NCI-H2171 (cell line): Measurements from ENCODE around the gene FREY1.
A peak's percentile ranks its signal among the peaks of the same experiment; 100 is the strongest.
"Not testable (repeated sequence)": the region's sequence is repeated elsewhere in the genome, so short reads cannot be mapped to it uniquely, and the experiment has no call there.

Experiments
- DNase-seq: peaks from one replicate; lab custom pipeline; 2025; lab: John Stamatoyannopoulos, UW

Gene FREY1

DNA sequence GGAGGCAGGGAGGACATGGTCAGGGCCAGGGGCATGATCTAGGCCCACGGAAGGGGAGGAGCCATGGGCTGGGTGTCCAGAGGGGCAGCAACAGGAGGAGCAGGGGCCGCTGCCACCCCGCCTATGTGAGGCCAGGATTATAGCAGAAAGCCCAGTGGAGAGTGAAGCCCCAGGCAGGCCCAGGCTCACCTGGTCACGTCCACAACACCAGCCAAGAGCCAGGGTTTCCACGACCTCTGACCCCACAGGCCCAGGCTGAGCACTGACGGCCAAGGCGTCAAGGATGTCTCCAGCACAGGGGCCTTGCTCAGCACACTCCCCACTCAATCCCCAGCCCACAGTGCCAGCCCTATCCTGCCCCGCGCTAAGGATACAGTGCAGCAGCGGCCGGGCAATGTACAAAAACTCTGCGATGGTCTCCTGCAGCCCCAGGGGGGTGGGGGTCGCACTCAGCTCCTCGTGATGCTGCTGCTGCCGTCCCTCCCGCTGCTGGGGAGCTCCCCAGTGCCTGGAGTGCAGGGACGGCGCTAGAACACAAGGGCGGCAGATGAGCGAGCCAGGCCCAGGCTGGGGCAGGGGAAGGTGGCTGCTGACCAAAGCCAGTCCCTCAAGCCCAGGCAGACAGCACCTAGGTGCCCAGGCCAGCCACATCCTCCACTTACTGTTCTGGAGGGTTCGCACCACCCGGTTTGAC, 7.0 kb upstream of the FREY1 start:
- no peak for DNase-seq

GRCh38 chr11:45913514-45913913, 6.4 kb upstream of the FREY1 start:
- DNase-seq, result no peak

DNA sequence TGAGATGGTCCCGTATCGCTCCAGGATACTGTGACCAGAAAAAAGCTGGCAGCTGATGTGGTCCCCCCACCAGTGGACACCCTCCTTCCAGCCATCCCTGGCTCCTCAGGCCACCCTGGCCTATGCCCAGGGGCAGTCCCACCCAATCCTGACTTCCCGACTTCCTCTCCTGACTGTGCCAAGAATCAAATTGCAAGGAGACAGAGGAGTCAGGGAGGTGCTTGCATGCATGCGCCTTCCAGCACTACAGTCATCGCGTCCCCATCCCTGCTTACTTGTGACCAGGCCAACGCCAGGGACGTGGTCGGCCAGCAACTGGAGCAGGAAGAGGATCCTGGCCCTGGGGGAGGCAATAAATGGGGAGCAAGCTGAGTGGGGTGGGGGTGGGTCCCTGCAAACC, 3.6 kb upstream of the FREY1 start:
- no peak for DNase-seq

DNA sequence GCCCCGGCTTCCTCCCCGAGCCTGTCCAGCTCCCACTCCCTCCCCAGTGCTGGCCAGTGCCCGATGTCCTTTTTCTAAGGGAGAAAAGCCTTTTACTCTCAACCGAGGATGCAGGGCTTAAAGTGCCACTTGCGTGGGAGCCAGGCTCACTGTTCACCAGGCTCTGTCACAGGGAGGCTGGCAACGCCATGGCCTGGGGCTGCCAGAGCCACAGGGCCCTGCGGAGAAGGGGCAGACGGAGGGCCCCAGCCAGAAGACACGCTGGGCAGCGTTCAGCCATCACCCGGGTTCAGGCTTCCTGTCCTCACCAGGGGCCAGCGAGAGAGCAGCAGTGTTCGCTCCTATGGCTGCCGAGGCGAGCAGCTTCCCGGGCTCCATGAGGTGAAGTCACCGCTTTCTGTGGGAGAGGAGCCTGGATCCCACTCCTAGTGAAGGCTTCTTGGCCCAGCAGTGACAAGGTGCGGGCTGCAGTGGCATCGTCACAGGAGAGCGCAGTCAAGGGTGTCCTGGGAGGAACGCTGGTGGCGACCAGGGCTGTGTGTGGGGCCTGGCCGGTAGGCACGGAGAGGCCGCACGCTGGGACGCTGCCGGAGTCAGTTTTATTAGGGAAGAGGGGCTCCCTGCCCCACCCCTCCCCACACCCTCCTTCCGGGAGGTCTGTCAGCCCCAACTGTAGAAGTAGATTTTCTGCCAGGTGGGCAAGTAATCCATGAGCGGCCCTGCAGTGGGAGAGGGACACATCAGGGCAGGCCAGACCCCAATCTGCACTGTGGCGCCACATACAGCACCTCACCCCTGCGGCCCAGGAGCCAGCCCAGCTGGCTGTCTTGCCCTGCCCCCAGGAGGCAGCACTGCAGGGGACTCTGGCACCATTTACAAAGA, 2.8 kb upstream of the FREY1 start:
- DNase-seq, result no peak

DNA sequence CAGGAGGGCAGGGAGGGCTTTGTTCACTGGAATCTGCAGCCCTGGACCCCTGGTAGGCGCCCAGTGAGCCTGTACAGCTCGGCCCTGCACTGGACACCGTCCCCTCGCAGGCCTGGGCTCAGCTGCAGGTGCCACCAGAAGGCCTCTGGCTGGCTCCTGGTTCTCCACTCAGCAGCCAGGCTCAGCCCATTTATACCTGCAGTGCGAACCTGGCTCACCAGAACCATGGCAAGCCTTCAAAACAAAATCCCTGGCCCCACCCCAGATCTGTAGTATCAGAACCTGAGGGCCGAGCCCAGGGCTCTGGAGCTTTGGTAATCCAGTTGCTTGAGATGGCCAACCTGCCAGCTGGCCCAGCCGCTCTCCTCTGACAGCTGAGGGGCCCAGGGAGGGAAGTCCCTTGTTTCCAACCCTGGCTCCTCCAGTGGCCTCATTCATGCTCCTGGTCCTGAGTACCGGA, 870 bp upstream of the FREY1 start:
- no peak for DNase-seq

GRCh38 chr11:45906096-45906682, 882 bp downstream of the FREY1 start:
- no peak for DNase-seq

GRCh38 chr11:45905576-45905975, 1.5 kb downstream of the FREY1 start:
- not testable (repeated sequence) for DNase-seq

- DNase-seq, result no peak
Observed at GRCh38 chr11:45905095-45905494, 2.0 kb downstream of the FREY1 start.

DNA sequence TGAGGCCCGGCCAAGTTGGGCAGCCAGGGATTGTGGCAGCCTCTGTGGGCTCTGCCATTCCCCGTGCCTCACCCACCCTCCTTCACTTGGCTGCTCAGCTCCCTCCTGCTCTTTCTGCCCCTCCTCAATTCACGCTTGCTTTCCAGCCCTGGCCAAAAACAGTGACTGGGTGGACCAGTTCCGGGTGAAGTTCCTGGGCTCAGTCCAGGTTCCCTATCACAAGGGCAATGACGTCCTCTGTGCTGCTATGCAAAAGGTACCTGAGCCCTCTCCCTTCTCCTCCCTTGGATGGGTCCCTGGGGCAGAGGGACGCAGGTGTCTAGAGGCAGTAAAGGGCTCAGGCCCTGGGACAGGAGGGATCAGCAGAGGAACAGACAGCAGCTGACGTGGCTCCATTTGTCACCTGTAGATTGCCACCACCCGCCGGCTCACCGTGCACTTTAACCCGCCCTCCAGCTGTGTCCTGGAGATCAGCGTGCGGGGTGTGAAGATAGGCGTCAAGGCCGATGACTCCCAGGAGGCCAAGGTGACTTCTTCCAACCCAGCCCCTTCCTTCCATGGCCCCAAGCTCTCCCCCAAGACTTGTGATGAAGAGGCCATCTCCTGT, 2.7 kb downstream of the FREY1 start:
- no peak for DNase-seq

- DNase-seq, result no peak
Observed at GRCh38 chr11:45902452-45903380, 4.4 kb downstream of the FREY1 start.

DNA sequence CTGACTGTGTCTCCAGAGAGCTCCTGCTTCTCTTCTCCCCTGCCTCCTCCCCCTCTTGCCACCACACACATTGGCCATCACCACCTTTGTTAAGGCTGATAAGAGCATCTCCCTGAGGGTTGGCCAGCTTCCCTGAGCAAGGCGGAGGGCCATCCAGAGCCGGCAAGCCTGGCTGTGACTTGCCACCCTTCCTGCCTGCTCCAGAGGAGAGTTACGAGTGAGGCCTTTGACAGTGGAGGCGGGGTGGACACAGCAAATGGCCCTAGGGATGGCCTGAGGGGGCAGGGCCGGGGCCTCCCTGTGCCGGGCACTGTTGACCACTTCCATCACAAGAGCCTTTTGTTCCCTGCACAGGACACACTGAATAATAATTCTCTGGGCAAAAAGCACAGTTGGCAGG, 5.4 kb downstream of the FREY1 start:
- DNase-seq, result no peak

GRCh38 chr11:45900916-45901617, 6.0 kb downstream of the FREY1 start:
- DNase-seq, result no peak

DNA sequence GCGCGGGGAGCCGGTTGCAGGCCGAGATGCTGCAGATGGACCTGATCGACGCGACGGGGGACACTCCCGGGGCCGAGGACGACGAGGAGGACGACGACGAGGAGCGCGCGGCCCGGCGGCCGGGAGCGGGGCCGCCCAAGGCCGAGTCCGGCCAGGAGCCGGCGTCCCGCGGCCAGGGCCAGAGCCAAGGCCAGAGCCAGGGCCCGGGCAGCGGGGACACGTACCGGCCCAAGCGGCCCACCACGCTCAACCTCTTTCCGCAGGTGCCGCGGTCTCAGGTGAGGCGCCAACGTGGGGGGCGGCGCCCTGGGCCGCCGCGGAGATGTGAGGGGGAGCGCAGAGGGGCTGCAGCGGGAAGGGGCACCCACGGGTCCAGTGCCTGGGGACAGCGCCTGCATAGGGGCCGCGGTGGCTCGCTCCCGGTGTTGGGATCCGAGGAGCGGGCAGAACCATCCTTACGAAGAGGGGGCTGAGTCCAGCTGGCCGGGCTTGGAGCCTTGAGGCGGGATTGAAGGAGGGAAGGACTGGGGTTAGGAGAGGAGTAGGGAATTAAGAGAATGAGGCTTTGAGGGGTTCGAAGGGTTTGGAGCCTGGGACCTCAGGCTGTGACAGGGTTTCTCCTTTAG, 6.8 kb downstream of the FREY1 start:
- DNase-seq, result not testable (repeated sequence)

DNA sequence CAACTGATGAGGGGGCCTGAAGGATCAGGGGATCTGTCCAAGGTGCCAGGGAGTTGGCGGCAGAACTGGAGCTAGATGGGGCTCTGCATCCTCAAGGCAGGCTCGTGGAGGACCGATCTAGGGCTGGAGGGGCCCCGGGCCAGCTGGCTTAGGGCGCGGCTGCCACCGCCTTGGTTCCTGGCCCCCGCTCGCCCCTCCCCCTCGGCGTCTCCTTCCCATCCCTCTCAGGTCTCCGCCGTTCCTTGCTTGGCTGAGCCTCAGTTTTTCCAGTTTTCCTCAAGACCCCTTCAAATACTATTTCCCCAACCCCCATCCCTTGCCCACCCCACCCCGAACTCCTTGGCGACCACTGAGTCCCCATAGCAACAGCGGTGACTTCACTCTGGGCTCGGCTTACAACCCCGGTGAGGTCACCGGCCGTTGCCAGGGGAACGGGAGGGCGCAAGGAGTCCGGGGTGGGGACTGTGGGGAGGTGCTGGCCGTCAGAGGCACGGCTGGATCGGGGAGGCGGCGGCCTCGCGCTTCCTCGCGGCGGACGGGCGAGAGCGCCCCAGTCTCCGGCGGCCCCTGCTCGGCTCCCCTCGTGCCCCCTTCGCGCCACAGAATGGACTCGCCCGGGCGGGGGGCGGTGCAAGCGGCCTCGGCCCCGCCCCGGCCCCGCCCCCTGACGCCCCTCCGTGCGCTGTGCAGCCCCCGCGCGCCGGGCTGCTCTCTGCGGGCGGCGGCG, 7.5 kb downstream of the FREY1 start:
- DNase-seq, result peak; percentile 87

DNA sequence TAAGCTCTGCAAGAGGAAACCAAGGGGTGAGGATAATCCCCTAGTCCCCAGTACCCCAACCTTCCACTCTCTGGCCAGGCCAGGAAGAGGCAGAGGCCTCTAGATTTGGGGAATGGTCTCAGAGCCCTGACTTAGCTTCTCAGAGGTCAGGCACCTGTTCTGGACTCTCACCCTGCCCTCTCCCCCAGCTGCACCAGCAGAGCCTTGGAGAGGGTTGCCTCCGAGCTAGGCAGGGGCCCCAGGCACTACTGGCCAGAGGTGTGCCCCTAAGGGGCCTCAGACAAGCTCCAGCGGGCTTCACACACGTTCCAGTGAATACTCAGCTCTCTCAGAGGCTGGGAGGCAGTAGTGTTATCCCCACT, 8.0 kb downstream of the FREY1 start:
- no peak for DNase-seq

- DNase-seq, result no peak
Observed at GRCh38 chr11:45897556-45897955, 9.5 kb downstream of the FREY1 start.

GRCh38 chr11:45896422-45896984, 10.6 kb downstream of the FREY1 start:
- peak; percentile 68 for DNase-seq

DNA sequence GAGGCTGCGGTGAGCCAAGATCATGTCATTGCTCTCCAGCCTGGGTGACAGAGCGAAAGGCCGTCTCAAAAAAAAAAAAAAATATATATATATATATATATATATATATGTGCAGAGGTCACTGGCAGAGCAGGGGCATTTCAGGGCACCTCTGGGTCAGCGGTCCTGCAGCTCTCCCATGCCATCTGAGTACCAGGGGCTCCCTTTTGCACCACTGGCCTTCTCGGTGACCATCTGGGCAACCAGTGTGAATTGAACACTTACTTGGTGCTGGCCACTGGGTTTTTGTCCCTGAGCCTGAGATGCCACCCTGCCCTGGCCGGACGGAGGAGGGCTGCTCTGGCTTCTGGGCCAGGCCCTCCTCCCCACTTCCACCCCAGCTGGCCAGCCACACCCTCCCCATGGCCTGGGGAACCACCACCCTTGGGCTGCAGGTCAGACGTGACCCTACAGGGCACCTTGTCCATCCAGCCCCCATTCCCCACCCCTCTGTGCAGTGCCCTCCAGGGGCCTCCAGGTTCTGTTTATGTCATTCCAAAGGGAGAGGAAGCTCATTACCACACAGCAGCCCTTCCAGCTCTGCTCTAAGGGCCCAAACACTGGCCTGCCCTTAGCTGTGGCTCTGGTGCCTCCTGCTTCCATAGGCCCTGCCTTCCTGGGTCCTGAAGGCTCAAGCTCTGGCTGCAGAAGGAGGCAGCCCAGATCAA, 11.4 kb downstream of the FREY1 start:
- no peak for DNase-seq
